ENCODE data around the gene CYREN. TPM values are rescaled to one million over a fixed set of nuclear protein-coding genes. Genes with fewer than 3 reads are reported as not detected.
"Not testable (repeated sequence)": the region's sequence is repeated elsewhere in the genome, so short reads cannot be mapped to it uniquely, and the experiment has no call there.

Gene CYREN
- total RNA-seq, 1 experiment from 2014 or later = 131 TPM

DNA sequence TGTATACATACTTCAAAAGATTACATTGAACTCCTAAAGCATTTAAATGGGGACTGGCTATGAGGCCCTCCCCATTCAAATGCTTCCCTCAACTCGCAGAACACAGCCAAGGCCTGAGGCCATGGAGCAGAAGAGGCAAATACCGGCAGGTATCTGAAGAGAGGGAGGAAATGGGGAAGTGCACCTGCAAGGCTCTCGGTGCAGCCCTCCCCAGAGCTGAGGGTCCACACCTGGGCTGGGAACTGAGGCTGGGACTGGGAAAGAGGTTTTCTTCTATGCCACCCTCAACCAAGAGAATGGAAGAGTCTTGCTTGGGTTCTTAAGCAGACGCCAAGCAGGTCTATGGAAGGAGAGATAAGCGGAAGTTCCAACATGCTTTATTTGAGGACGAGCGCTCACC is 13.0 kb upstream of the CYREN start:
- in situ Hi-C loops (cut with HindIII; ENCODE audit: low pct_unique_long_range_greater_than_20kb, low sequenced_read_pairs) = no loop called here
- no peak for DNase-seq (ENCODE audit: low read depth)

DNA sequence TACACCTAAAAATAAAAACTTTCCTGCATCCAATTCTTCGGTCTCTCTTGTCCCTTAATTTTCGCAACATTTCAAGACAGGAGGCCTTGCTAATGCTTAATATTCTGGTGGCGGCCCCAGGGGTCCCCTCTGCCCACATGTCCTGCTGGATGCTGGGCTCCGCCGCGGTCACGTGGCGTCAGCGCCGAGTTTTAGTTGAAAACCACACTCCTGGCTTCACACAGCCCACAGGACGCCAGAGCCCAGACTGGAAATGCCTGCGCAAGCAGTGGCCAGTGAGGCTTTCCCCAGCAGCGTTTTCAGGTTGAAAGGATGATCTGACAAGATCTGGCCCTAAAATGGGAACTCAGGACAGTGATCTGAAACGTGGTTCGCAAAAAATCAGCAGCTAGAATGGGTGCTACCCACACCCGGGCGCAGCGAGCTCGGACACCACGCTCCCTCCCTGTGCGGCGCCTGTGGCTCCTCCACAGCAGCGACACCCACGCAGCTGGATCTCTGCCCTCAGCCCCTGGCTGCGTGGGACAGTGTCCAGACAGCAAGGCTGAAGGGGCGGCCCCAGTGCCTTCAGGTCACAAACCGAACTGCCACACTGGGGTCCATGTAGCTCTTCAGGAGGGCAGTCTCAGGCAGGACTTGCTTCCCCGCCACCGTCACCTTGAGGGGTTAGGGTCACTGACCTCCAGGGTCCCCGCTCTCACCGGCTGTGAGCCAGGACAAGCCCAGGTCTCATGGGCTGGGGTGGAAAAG is 11.6 kb upstream of the CYREN start:
- in situ Hi-C loops (cut with HindIII; ENCODE audit: low pct_unique_long_range_greater_than_20kb, low sequenced_read_pairs) = no loop called here

DNA sequence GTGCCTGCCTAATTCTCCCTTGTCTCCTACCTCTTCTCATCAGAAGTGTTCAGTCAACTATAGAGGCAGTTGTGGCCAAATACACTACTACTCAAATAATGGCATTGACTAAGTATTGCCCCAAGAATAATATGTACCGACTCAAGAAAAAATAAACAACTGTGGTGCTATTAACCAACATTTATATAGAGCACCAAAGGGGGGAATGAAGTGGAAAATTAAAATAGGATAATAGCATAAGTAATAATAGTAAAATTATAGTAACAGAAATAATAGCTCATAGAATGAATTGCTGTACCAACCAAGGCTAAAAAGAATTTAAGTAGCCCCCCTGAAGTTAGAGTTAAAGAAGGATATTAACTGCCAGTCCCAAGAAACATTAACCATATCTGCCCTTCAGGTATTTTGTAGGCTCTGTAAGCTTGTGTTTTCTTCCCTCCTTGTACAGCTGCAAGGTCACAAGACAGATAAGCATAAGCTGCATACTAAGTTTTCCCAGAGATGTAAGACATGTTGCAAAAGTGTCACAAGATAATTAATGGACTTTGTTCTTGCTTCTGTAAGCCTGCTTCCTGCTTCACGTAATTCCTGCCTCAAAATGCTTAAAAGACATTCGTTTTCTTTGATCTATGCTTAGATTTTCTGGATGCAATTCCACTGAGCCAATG is 10.9 kb upstream of the CYREN start:
- in situ Hi-C loops (cut with HindIII; ENCODE audit: low pct_unique_long_range_greater_than_20kb, low sequenced_read_pairs) = no loop called here
- no peak for DNase-seq (ENCODE audit: low read depth)

More for the DNA sequence above, 11.6 kb upstream of the CYREN start:
- no peak for DNase-seq (ENCODE audit: low read depth)

DNA sequence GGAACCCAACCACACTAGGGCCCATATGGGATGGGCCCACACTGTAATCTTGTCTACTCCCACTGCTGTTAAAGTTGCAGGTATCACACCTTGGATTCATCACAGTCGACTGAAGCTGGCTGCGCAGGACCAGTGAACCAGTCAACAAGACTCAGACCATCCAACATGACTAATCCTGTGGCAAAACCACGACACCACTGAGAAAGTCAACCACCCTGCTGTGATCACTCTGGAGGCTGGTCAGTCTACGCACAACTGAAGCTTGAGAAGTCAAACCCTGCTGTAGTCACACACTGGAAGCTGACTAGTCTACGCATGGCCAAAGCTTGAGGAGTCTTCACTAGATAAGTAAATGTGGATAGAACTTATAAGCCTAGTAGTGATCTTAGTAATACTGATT is 9.6 kb upstream of the CYREN start:
- in situ Hi-C loops (cut with HindIII; ENCODE audit: low pct_unique_long_range_greater_than_20kb, low sequenced_read_pairs) = no loop called here
- DNase-seq (ENCODE audit: low read depth) = no peak

DNA sequence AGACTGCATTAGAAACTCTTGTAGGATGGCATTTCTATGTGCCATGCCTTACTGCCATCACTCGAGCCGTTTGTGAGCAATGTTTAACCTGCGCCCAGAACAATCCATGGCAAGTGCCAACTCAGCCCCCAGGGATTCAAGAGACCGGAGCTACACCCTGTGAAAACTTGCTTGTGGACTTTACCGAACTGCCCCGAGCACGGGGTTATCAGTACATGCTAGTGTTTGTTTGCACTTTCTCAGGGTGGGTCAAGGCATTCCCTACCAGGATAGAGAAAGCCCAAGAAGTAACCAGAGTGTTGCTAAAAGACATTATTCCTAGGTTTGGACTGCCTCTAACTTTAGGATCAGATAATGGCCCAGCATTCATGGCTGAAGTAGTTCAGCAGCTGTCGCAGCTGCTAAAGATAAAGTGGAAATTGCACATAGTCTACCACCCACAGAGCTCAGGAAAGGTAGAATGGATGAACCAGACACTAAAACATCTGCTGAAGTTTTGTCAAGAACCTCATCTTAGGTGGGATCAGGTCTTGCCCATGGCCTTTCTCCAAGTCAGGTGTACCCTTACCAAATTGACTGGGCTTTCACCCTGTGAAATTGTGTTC is 8.9 kb upstream of the CYREN start:
- in situ Hi-C loops (cut with HindIII; ENCODE audit: low pct_unique_long_range_greater_than_20kb, low sequenced_read_pairs) = no loop called here
- DNase-seq (ENCODE audit: low read depth) = no peak

DNA sequence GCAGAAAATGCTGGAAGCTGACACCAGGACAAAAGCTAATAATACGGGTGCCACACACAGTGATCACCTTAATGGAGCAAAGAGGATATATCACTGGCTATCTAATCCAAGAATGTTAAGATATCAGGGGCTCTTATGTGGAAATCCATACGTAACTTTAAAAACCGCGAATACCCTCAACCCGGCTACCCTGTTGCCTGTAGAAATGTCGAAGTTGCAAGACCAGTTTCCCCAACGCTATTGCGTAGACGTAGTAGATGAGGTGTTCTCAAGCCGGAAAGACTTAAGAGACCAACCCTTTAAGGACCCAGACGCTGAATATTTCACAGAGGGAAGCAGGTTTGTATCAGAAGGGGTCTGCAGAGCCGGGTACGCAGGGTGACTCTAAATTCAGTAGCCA is 7.9 kb upstream of the CYREN start:
- DNase-seq (ENCODE audit: low read depth) = no peak
- in situ Hi-C loops (cut with HindIII; ENCODE audit: low pct_unique_long_range_greater_than_20kb, low sequenced_read_pairs) = no loop called here

DNA sequence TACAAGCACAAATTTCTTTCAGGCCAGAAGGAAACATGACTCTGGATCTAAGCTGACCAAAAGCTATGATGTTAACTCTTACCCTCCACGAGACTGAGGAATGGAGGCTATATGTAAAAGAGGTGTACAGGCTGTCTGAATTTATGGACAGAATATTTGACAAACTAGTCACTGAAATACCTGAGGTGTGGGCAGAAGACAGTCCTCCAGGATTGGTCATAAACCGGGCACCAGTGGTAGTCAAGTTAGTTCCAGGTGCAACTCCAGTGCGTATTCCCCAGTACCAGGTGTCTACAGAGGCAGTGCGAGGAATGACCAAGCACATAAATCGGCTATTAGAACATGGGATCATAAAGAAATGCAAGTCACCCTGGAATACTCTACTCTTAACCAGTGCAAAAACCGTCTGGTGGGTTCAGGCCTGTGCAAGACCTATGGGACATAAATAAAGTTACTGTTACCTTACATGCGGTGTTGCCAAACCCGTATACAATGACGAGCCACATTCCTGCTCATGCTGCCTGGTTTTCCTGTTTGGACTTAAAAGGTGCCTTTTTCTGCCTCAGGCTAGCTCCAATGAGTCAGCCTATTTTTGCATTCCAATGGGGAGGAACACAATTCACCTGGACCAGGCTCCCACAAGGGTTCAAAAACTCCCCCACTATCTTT is 6.7 kb upstream of the CYREN start:
- in situ Hi-C loops (cut with HindIII; ENCODE audit: low pct_unique_long_range_greater_than_20kb, low sequenced_read_pairs) = no loop called here
- no peak for DNase-seq (ENCODE audit: low read depth)

DNA sequence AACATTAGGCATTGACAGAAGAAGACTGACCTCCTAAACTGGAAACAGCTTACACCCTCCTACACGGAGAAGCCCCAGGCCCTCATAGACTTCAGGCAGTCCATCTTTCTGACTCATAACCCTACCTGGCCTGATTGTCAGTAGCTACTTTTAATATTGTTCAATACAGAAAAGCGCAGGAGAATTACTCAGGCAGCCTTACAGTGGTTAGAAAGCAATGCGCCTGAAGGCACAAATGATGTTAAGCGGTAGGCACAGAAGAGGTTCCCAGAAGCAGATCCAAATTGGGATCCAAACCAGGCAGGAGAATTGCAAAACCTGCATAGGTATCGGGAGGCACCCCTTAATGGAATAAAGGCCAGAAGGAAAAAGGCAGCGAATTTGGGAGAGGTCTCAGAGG is 5.4 kb upstream of the CYREN start:
- in situ Hi-C loops (cut with HindIII; ENCODE audit: low pct_unique_long_range_greater_than_20kb, low sequenced_read_pairs) = no loop called here
- no peak for DNase-seq (ENCODE audit: low read depth)

DNA sequence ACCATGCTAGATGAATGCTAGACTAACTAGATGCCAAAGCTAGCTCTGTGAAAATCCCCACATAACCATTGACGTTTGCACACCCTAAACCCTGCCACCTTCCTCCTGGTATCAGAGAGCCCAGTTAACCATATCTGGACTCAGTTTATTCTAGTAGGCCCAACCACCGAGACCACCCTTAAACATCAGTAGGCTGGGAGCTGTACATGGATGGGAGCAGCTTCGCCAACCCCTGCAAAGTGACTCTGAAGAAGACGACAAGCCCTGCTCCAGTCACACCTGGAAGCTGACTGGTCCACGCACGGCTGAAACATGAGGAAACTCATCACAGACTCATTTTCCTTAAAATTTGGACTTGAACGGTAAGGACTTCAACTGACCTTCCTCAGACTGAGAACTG is 4.4 kb upstream of the CYREN start:
- in situ Hi-C loops (cut with HindIII; ENCODE audit: low pct_unique_long_range_greater_than_20kb, low sequenced_read_pairs) = no loop called here
- no peak for DNase-seq (ENCODE audit: low read depth)

DNA sequence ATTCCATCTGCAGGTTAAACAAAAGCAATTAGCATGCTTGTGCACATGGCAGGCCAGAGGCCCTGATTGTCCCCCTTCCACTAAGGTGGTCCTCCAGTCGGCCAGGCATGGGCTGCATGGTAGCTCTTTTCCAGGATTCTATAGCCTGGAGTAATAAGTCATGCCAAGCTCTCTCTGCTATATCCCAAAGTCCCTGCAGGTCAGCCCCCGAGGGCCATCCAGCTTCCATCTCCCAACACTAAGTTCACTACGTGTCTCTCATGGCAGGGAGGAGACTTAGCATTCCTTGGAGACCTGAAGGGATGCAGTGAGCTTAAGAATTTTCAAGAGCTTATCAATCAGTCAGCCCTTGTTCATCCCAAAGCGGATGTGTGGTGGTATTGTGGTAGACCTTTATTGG is 3.4 kb upstream of the CYREN start:
- in situ Hi-C loops (cut with HindIII; ENCODE audit: low pct_unique_long_range_greater_than_20kb, low sequenced_read_pairs); DNase-seq (ENCODE audit: low read depth): not testable (repeated sequence)

DNA sequence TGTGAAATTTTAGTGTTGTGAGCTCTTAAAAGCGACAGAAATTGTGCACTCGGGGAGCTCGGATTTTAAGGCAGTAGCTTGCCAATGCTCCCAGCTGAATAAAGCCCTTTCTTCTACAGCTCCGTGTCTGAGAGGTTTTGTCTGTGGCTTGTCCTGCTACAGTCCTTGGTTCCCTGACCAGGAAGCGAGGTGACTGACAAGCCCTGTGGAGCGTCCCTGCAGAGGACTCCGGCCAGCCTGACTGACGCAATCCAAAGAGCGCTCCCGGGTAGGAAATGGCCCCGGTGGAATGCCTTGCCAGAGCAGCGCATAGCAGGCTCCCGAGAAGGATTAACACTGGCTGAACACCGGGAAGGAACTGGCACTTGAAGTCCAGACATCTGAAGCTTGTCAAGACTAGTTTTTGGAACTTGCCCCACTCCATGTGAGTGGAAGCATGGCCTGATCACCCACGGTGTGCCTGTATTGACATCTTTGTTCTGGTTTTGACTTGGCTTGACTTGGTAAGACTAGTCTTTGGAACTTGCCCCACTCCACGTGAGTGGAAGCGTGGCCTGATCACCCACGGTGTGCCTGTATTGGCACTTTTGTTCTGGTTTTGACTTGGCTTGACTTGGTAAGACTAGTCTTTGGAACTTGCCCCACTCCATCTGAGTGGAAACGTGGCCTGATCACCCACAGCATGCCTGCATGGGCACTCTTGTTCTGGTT is 1.2 kb upstream of the CYREN start:
- peak; percentile 88 for DNase-seq (ENCODE audit: low read depth)
- in situ Hi-C loops (cut with HindIII; ENCODE audit: low pct_unique_long_range_greater_than_20kb, low sequenced_read_pairs) = not testable (repeated sequence)

DNA sequence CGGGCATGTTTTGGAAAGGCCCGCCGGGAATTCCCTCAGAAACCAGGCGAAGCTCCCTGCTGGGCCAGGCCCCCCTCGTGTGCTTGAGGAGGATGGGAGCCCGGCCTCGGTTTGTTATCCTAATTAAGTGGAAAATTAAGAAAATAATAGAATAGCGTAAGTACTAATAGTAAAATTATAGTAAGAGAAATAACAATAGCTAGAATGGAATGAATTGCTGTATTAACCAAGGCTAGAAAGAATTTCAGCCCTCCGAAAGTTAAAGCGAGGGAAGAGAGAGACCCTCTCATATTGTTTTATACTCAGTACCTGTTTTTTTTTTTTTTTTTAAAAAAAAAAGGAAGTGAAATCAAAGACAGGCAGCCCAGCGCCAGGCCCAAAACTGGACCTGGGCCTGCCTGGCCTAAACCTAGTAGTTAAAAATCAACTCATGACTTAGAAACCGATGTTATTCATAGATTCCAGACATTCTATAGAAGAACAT is 533 bp upstream of the CYREN start:
- in situ Hi-C loops (cut with HindIII; ENCODE audit: low pct_unique_long_range_greater_than_20kb, low sequenced_read_pairs) = not testable (repeated sequence)

DNA sequence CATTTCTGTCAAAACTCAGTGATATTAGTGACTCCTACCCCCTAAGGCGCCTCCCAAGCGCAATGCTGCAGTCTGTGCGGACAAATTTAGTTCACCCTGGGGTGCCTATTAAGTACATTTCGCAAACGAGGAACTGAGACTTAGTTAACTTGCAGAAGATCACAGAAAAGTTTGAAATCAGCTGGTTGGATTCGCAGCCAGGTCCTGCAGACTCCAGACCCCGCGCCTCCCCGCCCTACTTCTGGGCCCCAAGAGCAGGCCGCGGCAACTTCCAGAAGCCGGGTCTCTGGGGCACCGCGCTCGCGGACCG is 588 bp downstream of the CYREN start:
- DNase-seq (ENCODE audit: low read depth) = no peak
- in situ Hi-C loops (cut with HindIII; ENCODE audit: low pct_unique_long_range_greater_than_20kb, low sequenced_read_pairs) = no loop called here

More for the DNA sequence above, 533 bp upstream of the CYREN start:
- not testable (repeated sequence) for DNase-seq (ENCODE audit: low read depth)

DNA sequence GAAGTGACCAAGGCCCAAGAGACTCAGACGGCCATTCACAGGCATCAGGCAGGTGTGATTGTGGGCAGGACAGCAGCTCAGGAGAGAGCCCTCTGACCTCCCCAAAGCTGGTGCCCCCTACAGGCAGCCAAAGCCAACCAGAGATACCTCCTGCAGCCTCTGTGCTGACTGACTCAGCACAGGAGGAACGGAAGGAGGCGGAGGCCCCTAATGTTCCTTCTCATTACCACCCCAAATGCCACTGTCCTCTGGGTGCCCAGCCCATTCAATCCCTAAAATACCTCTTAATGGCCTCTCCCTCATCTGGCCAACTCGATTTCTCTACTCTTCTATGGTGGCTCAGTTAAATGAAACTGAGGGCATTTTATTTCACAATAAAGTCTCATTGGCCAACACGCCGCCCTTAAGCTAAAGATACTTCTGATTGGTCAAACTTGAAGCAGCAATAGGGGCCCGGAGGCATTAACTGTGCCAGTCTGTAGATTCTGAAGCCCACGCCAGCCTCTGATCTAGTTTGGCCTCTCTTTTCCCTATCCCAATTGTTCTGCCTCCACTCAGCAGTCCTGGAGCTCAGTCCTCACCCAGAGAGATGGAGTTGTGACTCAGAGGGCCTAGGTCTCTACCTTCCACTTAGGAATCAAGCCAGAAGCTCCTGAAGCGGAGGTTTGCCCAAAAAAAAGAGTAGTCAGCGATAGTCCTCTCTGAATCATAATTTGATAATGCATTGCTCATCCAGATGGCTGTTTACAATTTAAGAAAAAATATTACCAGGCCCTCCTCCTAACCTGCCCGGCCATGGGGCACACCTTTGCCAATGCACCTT is 1.2 kb downstream of the CYREN start:
- in situ Hi-C loops (cut with HindIII; ENCODE audit: low pct_unique_long_range_greater_than_20kb, low sequenced_read_pairs) = no loop called here
- peak; percentile 59 for DNase-seq (ENCODE audit: low read depth)

DNA sequence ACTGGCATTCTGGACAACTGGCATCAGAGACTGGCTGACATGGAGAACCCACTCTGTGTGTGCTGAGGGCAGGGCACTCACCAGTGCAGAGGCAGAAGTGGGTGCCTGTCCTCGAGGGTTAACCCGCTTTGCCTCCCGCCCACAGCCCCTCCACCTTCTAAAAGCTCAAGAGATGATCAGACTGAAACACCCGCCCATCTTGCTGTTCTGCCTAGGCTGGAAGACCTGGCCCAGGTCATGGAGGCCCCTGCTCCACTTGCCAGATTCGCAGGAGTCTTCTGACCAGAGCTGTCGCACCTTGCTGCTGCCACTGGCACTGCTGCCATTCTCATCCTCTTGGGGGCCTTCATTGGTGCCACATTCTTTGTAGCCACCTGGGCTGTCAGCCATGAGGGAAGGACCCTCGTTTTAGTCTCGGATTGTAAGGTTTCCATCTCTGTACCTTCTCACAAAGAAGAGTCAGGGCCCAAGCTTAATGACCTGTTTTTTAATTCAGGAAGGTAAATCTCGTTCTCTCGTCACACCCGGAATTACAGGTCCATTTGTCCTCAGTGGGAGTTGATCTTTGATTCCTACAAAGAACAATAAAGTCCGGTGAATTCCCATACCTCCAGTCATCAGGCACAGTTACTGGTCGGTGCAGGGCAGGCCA is 1.9 kb downstream of the CYREN start:
- no peak for DNase-seq (ENCODE audit: low read depth)
- in situ Hi-C loops (cut with HindIII; ENCODE audit: low pct_unique_long_range_greater_than_20kb, low sequenced_read_pairs) = no loop called here

DNA sequence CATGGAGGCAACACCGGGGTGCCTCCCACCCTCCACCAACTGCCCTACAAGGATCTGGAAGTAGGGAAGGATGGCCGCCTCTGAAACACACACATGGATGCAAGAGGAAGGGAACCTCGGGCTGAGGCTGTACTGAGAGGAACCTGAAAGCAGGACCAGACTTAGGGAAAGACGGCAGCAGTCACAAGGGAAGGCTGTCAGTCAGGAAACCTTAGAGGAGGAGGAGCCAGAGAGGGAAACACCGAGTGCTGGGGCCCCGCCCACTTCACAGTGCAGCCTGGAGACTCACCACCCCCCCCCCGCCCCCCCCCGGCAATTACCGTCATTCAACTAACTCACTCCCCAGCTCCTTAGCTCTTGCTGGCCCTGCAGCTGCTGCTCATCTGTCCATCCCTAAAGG is 2.5 kb downstream of the CYREN start:
- in situ Hi-C loops (cut with HindIII; ENCODE audit: low pct_unique_long_range_greater_than_20kb, low sequenced_read_pairs) = no loop called here
- DNase-seq (ENCODE audit: low read depth) = no peak

DNA sequence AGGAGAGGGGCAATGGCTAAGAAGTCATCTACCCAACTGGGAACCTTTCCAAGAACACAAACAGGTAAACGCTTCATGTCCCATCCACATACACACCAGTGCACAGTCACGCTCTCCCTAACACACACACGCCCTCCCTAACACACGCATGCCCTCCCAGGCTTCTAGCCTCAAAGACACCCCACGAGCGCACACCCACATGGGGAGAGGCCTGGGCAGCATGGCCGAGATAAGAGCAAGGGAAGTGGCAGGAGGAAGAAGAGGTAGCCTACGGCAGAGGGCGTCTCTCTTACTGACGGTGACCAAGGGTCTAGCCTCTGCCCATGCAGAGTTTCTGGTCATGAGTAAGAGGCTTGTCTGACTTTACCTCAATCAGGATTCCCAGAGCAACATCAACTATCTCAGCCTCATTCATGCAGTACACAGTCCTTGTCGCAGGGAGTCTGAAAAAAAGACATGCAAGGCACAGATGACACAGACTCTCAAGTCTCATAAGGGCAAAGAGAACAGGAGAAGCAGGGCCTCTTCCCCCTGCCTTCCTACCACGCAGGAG is 3.1 kb downstream of the CYREN start:
- in situ Hi-C loops (cut with HindIII; ENCODE audit: low pct_unique_long_range_greater_than_20kb, low sequenced_read_pairs) = no loop called here
- no peak for DNase-seq (ENCODE audit: low read depth)

Data from Caki2 (cell line).